Activated naive CD8-positive, alpha-beta T cell (primary cell): Measurements from ENCODE around the gene CACFD1.

Experiments used
- H3K27ac Mint-ChIP-seq: one replicate; pipeline ENCODE4 v1.8.0; 2021; ENCODE audit warnings: mixed read lengths
- H3K27me3 Mint-ChIP-seq: one replicate; pipeline ENCODE4 v1.8.0; 2021; ENCODE audit warnings: mixed read lengths
- H3K36me3 Mint-ChIP-seq: one replicate; pipeline ENCODE4 v1.8.0; 2021; ENCODE audit warnings: mixed read lengths
- H3K4me1 Mint-ChIP-seq: one replicate; pipeline ENCODE4 v1.8.0; 2021; ENCODE audit warnings: low read depth, mixed read lengths
- H3K4me3 Mint-ChIP-seq: one replicate; pipeline ENCODE4 v1.8.0; 2021; ENCODE audit warnings: mild to moderate bottlenecking, mixed read lengths
- H3K9me3 Mint-ChIP-seq: one replicate; pipeline ENCODE4 v1.8.0; 2021; ENCODE audit warnings: low read depth, mixed read lengths

The CACFD1 gene

GRCh38 chr9:133492061-133493021 lies 32.6 kb downstream of the CACFD1 start:
- Mint-ChIP-seq H3K27ac (no peak overlapping the region), H3K27me3 (no peaks in the 10 kb centered on the region), H3K36me3 (no peaks in the 10 kb centered on the region), H3K9me3 (no peaks in the 10 kb centered on the region), H3K4me1 (no peaks in the 10 kb centered on the region), H3K4me3 (no peak overlapping the region)

- Mint-ChIP-seq H3K36me3 (no peaks in the 10 kb centered on the region), H3K4me3 (no peak overlapping the region), H3K27me3 (no peaks in the 10 kb centered on the region), H3K4me1 (no peaks in the 10 kb centered on the region), H3K27ac (no peak overlapping the region), H3K9me3 (no peaks in the 10 kb centered on the region)
Observed at GRCh38 chr9:133493428-133493827, 33.6 kb downstream of the CACFD1 start.

GRCh38 chr9:133493845-133494540 lies 34.2 kb downstream of the CACFD1 start:
- Mint-ChIP-seq H3K36me3 (no peaks in the 10 kb centered on the region), H3K9me3 (no peaks in the 10 kb centered on the region), H3K4me1 (no peaks in the 10 kb centered on the region), H3K27ac (no peak overlapping the region), H3K4me3 (no peak overlapping the region), H3K27me3 (no peaks in the 10 kb centered on the region)

GRCh38 chr9:133494636-133495326 lies 35.0 kb downstream of the CACFD1 start:
- no peak overlapping the region for H3K27ac Mint-ChIP-seq
- H3K4me1 Mint-ChIP-seq: no peaks in the 10 kb centered on the region
- H3K27me3 Mint-ChIP-seq: no peaks in the 10 kb centered on the region
- no peak overlapping the region for H3K4me3 Mint-ChIP-seq
- no peaks in the 10 kb centered on the region for H3K9me3 Mint-ChIP-seq
- no peaks in the 10 kb centered on the region for H3K36me3 Mint-ChIP-seq

GRCh38 chr9:133495327-133496293 lies 35.8 kb downstream of the CACFD1 start:
- H3K4me3 Mint-ChIP-seq: no peak overlapping the region
- H3K9me3 Mint-ChIP-seq: no peaks in the 10 kb centered on the region
- no peaks in the 10 kb centered on the region for H3K4me1 Mint-ChIP-seq
- H3K27ac Mint-ChIP-seq: no peak overlapping the region
- H3K27me3 Mint-ChIP-seq: no peaks in the 10 kb centered on the region
- no peaks in the 10 kb centered on the region for H3K36me3 Mint-ChIP-seq

GRCh38 chr9:133496861-133497842 lies 37.4 kb downstream of the CACFD1 start:
- Mint-ChIP-seq H3K27ac (no peak overlapping the region), H3K4me3 (no peak overlapping the region), H3K36me3 (peaks cover 4% of the 10 kb centered on the region), H3K27me3 (no peaks in the 10 kb centered on the region), H3K9me3 (peaks cover 8% of the 10 kb centered on the region), H3K4me1 (no peaks in the 10 kb centered on the region)

- H3K36me3 Mint-ChIP-seq: peaks cover 4% of the 10 kb centered on the region
- H3K4me3 Mint-ChIP-seq: no peak overlapping the region
- H3K27ac Mint-ChIP-seq: no peak overlapping the region
- H3K27me3 Mint-ChIP-seq: no peaks in the 10 kb centered on the region
- H3K4me1 Mint-ChIP-seq: no peaks in the 10 kb centered on the region
- peaks cover 12% of the 10 kb centered on the region for H3K9me3 Mint-ChIP-seq
Observed at GRCh38 chr9:133499132-133499891, 39.5 kb downstream of the CACFD1 start.

GRCh38 chr9:133499892-133500270 lies 40.1 kb downstream of the CACFD1 start:
- Mint-ChIP-seq H3K4me3 (no peak overlapping the region), H3K27me3 (no peaks in the 10 kb centered on the region), H3K4me1 (no peaks in the 10 kb centered on the region), H3K9me3 (peaks cover 12% of the 10 kb centered on the region), H3K27ac (no peak overlapping the region), H3K36me3 (peaks cover 4% of the 10 kb centered on the region)

GRCh38 chr9:133502112-133502511 lies 42.3 kb downstream of the CACFD1 start:
- Mint-ChIP-seq H3K27me3 (no peaks in the 10 kb centered on the region), H3K9me3 (peaks cover 12% of the 10 kb centered on the region), H3K36me3 (peaks cover 4% of the 10 kb centered on the region), H3K4me1 (peaks cover under 1% of the 10 kb centered on the region), H3K27ac (no peak overlapping the region), H3K4me3 (no peak overlapping the region)

GRCh38 chr9:133505186-133505830 lies 45.5 kb downstream of the CACFD1 start:
- Mint-ChIP-seq H3K9me3 (peaks cover 12% of the 10 kb centered on the region), H3K27ac (no peak overlapping the region), H3K4me1 (peaks cover 24% of the 10 kb centered on the region), H3K4me3 (no peak overlapping the region), H3K27me3 (no peaks in the 10 kb centered on the region), H3K36me3 (peaks cover 4% of the 10 kb centered on the region)

GRCh38 chr9:133505901-133506652 lies 46.3 kb downstream of the CACFD1 start:
- H3K4me1 Mint-ChIP-seq: peaks cover 26% of the 10 kb centered on the region
- peaks cover 4% of the 10 kb centered on the region for H3K36me3 Mint-ChIP-seq
- no peak overlapping the region for H3K4me3 Mint-ChIP-seq
- H3K9me3 Mint-ChIP-seq: peaks cover 11% of the 10 kb centered on the region
- H3K27ac Mint-ChIP-seq: no peak overlapping the region
- no peaks in the 10 kb centered on the region for H3K27me3 Mint-ChIP-seq

GRCh38 chr9:133506653-133507038 lies 46.9 kb downstream of the CACFD1 start:
- Mint-ChIP-seq H3K4me3 (no peak overlapping the region), H3K36me3 (no peaks in the 10 kb centered on the region), H3K4me1 (peaks cover 26% of the 10 kb centered on the region), H3K27ac (no peak overlapping the region), H3K27me3 (no peaks in the 10 kb centered on the region), H3K9me3 (peaks cover 8% of the 10 kb centered on the region)
